Transverse colon (tissue), 4 donors: Measurements from ENCODE around the gene C16orf89. TPM values are rescaled to one million over a fixed set of nuclear protein-coding genes. Genes with fewer than 3 reads are reported as not detected.

Source experiments
- DNase-seq: peaks from one replicate; pipeline ENCODE4 v3.0.0-alpha.2; 2019
- H3K27ac ChIP-seq, 4 donors: fragments of 200-600 bp; sonication (generic); 2 replicates each; pipeline ENCODE4 v1.5.1; 2016 to 2018; ENCODE audit warnings: inconsistent platforms in 4 of 4
- H3K27me3 ChIP-seq: fragments of 200-600 bp; sonication (generic); 2 replicates; pipeline ENCODE4 v1.5.1; 2017; ENCODE audit warnings: inconsistent platforms
- H3K36me3 ChIP-seq, 4 donors: fragments of 200-600 bp; sonication (generic); 2 replicates each; pipeline ENCODE4 v1.5.1; 2017 to 2019; ENCODE audit warnings: inconsistent platforms in 4 of 4
- H3K4me1 ChIP-seq, 4 donors: fragments of 200-600 bp; sonication (generic); 2 replicates each; pipeline ENCODE4 v1.5.1; 2017 to 2020; ENCODE audit warnings: inconsistent platforms in 4 of 4
- H3K4me3 ChIP-seq, 4 donors: fragments of 200-600 bp; sonication (generic); 1 replicate in 1 of 4; 2 replicates in 3 of 4; pipeline versions ENCODE4 v1.5.1 to v1.6.1; 2017 to 2019; ENCODE audit warnings: inconsistent platforms in 4 of 4
- H3K9me3 ChIP-seq, 2 donors: fragments of 200-600 bp; sonication (generic); 2 replicates each; pipeline ENCODE4 v1.5.1; 2017 to 2019; ENCODE audit warnings: inconsistent platforms in 2 of 2
- EP300 ChIP-seq: sonication (generic); formaldehyde crosslinking; IDR thresholded peaks from one replicate; pipeline ENCODE4 v1.6.1; 2017; ENCODE audit warnings: antibody characterized with exemption, low read depth
- POLR2A ChIP-seq: fragments of 450-650 bp; IDR thresholded peaks from one replicate; pipeline ENCODE4 v1.6.1; 2016; ENCODE audit warnings: antibody characterized with exemption, mild to moderate bottlenecking, moderate library complexity
- POLR2AphosphoS5 ChIP-seq, 3 donors: sonication (generic); formaldehyde crosslinking; IDR thresholded peaks; one replicate each; pipeline ENCODE4 v1.6.1; 2016; ENCODE audit warnings: antibody characterized with exemption in 3 of 3
- WGBS, 2 donors: methylation state at CpG; one replicate each; pipeline ENCODE4 v1.1.5; 2018; ENCODE audit warnings: low coverage in 1 of 2; 5-methylcytosine and 5-hydroxymethylcytosine counted together
- in situ Hi-C, 4 donors: fragments of 200-750 bp; cut with MboI; loops; one replicate each; pipeline versions ENCODE4 v1.15.0 to v1.15.1; 2017; ENCODE audit warnings: low sequenced_read_pairs in 3 of 4, low pct_ligation_motif_present in 1 of 4, low pct_unique_long_range_greater_than_20kb in 1 of 4
- intact Hi-C: fragments of 100-400 bp; cut with DNase I; formaldehyde crosslinking; loops from one replicate; pipeline ENCODE4 v1.15.1; 2023; ENCODE audit warnings: low total_unique reads
- total RNA-seq, 4 donors: library from RNA; depleted of rRNA; stranded (reverse); fragments of >200 nt; gene quantifications; one replicate each; pipeline ENCODE4 v1.1.0, GENCODE V29; 2016
- TF ChIP-seq, protein P1 (sequence below), 5 experiments: fragments of 200-600 bp in 3 of 5; fragments of 450-650 bp in 2 of 5; sonication (generic) in 3 of 5; IDR thresholded peaks; 1 replicate in 2 of 5; 2 replicates in 3 of 5; pipeline ENCODE4 v1.5.1; 2016 to 2017; ENCODE audit warnings: antibody characterized with exemption in 5 of 5, inconsistent platforms in 3 of 5, mild to moderate bottlenecking in 2 of 5, moderate library complexity in 1 of 5

The C16orf89 gene
- total RNA-seq, 4 donors from 2014 or later: 1.5 to 8.6 TPM; not detected in 2

DNA sequence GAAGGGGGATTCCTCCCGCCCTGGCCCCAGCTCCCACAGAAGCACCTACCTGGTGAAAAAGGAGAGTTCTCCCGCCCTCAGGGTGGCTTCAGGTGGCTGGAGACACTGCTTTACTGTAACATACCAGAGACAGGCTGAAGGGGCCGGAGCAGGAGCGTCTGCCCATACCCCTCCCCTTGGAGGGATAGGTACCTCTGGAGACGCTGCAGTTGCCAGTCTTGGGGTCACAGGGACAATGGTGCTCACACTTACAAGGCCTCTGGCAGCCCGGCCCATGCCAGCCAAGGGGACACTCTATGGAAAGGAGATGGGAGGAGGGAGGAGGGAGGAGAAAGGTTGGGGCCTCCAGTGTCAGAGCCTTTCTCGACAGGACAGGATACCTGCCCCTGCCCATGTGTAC, 38.7 kb downstream of the C16orf89 start:
- H3K27me3 ChIP-seq: no peaks in the 10 kb centered on the region
- H3K4me3 ChIP-seq: no peak overlapping the region
- no peak for TF ChIP-seq EP300
- TF ChIP-seq POLR2AphosphoS5 (IDR thresholded peaks at IDR 0.05): no peak
- no peak for TF ChIP-seq POLR2A
- TF ChIP-seq, protein P1, sequence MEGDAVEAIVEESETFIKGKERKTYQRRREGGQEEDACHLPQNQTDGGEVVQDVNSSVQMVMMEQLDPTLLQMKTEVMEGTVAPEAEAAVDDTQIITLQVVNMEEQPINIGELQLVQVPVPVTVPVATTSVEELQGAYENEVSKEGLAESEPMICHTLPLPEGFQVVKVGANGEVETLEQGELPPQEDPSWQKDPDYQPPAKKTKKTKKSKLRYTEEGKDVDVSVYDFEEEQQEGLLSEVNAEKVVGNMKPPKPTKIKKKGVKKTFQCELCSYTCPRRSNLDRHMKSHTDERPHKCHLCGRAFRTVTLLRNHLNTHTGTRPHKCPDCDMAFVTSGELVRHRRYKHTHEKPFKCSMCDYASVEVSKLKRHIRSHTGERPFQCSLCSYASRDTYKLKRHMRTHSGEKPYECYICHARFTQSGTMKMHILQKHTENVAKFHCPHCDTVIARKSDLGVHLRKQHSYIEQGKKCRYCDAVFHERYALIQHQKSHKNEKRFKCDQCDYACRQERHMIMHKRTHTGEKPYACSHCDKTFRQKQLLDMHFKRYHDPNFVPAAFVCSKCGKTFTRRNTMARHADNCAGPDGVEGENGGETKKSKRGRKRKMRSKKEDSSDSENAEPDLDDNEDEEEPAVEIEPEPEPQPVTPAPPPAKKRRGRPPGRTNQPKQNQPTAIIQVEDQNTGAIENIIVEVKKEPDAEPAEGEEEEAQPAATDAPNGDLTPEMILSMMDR (IDR thresholded peaks at IDR 0.05): no peak
- H3K4me1 ChIP-seq: peaks cover 3 to 19% (median 5%) of the 10 kb centered on the region in 4 donors
- in situ Hi-C loops: no loop called here
- H3K27ac ChIP-seq: no peak overlapping the region
- WGBS, 2 donors: 98% methylated on average over 7 of the region's 7 CpGs; no CpG with 5 or more reads in 1 of the 2 donors
- intact Hi-C loops: no loop called here
- H3K36me3 ChIP-seq: peaks cover 0 to 3% (median 1%) of the 10 kb centered on the region in 4 donors
- no peak for DNase-seq
- H3K9me3 ChIP-seq: no peaks in the 10 kb centered on the region

DNA sequence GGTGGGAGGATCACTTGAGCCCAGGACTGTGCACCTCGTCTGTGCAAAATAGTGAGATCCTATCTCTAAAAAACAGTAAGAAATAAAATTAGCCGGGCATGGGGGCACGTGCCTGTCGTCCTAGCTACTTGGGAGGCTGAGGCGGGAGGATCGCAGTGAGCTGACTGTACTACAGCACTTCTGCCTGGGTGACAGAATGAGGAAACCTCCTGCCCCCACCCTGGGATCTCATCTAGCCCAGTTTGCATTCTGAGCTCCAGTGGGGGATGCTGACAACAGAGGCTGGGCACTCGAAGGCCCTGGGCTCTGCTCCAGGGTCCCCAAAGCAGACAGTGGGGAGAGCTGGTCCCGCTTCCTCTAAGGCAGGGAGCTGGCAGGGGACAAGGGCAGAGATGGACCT, 39.1 kb downstream of the C16orf89 start:
- no peaks in the 10 kb centered on the region for H3K27me3 ChIP-seq
- no peak for DNase-seq
- H3K4me1 ChIP-seq: peaks cover 3 to 16% (median 5%) of the 10 kb centered on the region in 4 donors
- H3K27ac ChIP-seq: no peak overlapping the region
- in situ Hi-C loops (no loop called here), intact Hi-C loops (no loop called here)
- peaks cover 0 to 3% (median 1%) of the 10 kb centered on the region in 4 donors for H3K36me3 ChIP-seq
- WGBS, 2 donors: 88 to 90% methylated on average over 5 to 8 of the region's 8 CpGs
- TF ChIP-seq POLR2AphosphoS5 (IDR thresholded peaks at IDR 0.05) (no peak), POLR2A (no peak), EP300 (no peak)
- TF ChIP-seq, protein P1 (IDR thresholded peaks at IDR 0.05): no peak
- no peaks in the 10 kb centered on the region for H3K9me3 ChIP-seq
- H3K4me3 ChIP-seq: no peak overlapping the region

DNA sequence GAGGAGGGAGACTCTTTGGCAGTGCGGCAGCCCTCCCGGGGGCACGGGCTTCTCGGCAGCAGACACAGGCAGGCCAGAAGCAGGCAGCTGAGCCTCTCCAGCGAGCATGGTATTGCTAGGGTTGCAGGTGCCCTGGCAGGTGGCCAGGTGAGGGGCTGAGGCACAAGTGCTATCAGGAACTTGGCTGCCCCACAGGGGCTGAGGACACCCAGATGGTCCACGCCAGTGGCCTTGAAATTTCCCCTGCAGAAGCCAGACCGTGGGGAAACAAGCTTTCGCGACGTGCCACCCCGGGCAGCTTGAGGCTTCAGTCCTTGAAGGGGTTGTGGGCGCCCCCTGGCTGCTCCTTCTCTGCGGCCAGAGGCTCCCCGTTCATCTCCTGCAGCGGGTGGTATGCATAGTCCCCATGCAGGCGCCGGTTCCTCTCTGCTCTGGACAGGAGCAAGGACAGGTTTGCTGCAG, 40.6 kb downstream of the C16orf89 start:
- no peaks in the 10 kb centered on the region for H3K9me3 ChIP-seq
- H3K4me3 ChIP-seq: no peak overlapping the region
- H3K4me1 ChIP-seq: peaks cover 3 to 16% (median 5%) of the 10 kb centered on the region in 4 donors
- H3K27me3 ChIP-seq: no peaks in the 10 kb centered on the region
- intact Hi-C loops (no loop called here), in situ Hi-C loops (no loop called here)
- peak; percentile 34 for DNase-seq
- TF ChIP-seq POLR2A (no peak), POLR2AphosphoS5 (IDR thresholded peaks at IDR 0.05) (no peak), EP300 (no peak)
- TF ChIP-seq, protein P1 (IDR thresholded peaks at IDR 0.05): peak in 1 of 5 experiments; percentile 21
- peaks cover 0 to 3% (median 1%) of the 10 kb centered on the region in 4 donors for H3K36me3 ChIP-seq
- H3K27ac ChIP-seq: peak overlapping the region in 1 of 4 donors; percentile 48
- WGBS, 2 donors: 38% methylated on average over 8 of the region's 17 CpGs; no CpG with 5 or more reads in 1 of the 2 donors

DNA sequence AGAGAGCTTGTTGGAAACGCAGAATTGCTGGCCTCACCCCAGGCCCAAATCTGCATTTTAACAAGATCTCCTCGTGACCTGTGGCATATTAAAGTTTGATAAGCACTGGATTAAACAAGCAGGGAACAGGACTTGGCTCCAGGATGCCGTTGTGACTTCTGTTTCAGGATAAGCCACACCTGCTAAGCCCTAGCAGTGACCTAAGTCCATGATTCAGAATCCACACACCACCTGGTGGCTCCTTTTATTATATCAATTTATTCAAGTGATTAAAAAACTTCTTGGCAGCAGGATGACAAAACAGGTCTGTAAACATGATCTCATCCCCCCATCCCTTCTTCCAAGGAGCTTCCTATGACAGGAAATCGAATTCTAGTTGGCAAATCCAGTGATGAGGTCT, 41.1 kb downstream of the C16orf89 start:
- Histone ChIP-seq H3K36me3 (peaks cover 0 to 3% (median 1%) of the 10 kb centered on the region in 4 donors), H3K27me3 (no peaks in the 10 kb centered on the region), H3K27ac (peak overlapping the region in 2 of 4 donors; percentile 47 to 48), H3K4me3 (no peak overlapping the region), H3K9me3 (no peaks in the 10 kb centered on the region), H3K4me1 (peaks cover 3 to 16% (median 5%) of the 10 kb centered on the region in 4 donors)
- in situ Hi-C loops: no loop called here
- intact Hi-C loops: no loop called here
- WGBS, 2 donors: 26 to 42% methylated on average over 3 to 4 of the region's 4 CpGs
- DNase-seq: peak; percentile 44
- TF ChIP-seq, protein P1 (IDR thresholded peaks at IDR 0.05): peak in 3 of 5 experiments; percentile 29 to 61 (median 56)
- no peak for TF ChIP-seq POLR2A
- TF ChIP-seq EP300: no peak
- no peak for TF ChIP-seq POLR2AphosphoS5 (IDR thresholded peaks at IDR 0.05)
